Astrocyte of the cerebellum (primary cell): ENCODE measurements around the gene C4orf51.

Experiments
- DNase-seq: peaks from one replicate; pipeline ENCODE4 v3.0.0-alpha.2; 2011; ENCODE audit warnings: low read depth
- H3K4me3 ChIP-seq: 2 replicates; pipeline ENCODE4 v1.5.1; 2011; ENCODE audit warnings: mild to moderate bottlenecking, low read depth, low read length, moderate library complexity
- in situ Hi-C: cut with HindIII; loops from 2 replicates; pipeline ENCODE4 v1.10.0; 2017; ENCODE audit warnings: low sequenced_read_pairs
- TF ChIP-seq, protein P1 (sequence below): IDR thresholded peaks from 2 replicates; pipeline ENCODE4 v1.5.1; 2012; ENCODE audit warnings: low read length, low read depth, moderate library complexity, mild to moderate bottlenecking; ENCODE audit errors: missing control alignments

Gene C4orf51

DNA sequence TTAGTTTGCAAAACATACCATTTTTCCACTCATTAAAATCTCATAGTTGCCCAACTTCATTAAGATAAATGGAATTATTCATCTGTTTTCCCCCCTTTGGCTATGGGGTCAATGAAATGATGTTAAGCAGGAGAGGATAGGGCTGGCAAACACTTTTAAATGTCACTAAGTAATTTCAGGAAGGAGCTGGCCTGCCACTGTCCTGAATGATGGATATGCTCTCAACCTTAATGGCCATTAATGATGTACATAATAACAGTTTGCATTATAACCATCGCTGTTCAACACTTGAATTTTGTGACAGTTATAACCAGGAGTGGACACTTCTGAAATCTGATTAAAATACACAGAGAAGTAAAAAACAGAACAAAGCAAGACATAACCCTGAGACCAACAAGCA is 77.2 kb downstream of the C4orf51 start:
- in situ Hi-C loops = no loop called here
- no peak overlapping the region for H3K4me3 ChIP-seq
- TF ChIP-seq, protein P1, sequence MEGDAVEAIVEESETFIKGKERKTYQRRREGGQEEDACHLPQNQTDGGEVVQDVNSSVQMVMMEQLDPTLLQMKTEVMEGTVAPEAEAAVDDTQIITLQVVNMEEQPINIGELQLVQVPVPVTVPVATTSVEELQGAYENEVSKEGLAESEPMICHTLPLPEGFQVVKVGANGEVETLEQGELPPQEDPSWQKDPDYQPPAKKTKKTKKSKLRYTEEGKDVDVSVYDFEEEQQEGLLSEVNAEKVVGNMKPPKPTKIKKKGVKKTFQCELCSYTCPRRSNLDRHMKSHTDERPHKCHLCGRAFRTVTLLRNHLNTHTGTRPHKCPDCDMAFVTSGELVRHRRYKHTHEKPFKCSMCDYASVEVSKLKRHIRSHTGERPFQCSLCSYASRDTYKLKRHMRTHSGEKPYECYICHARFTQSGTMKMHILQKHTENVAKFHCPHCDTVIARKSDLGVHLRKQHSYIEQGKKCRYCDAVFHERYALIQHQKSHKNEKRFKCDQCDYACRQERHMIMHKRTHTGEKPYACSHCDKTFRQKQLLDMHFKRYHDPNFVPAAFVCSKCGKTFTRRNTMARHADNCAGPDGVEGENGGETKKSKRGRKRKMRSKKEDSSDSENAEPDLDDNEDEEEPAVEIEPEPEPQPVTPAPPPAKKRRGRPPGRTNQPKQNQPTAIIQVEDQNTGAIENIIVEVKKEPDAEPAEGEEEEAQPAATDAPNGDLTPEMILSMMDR = no peak
- DNase-seq = no peak

DNA sequence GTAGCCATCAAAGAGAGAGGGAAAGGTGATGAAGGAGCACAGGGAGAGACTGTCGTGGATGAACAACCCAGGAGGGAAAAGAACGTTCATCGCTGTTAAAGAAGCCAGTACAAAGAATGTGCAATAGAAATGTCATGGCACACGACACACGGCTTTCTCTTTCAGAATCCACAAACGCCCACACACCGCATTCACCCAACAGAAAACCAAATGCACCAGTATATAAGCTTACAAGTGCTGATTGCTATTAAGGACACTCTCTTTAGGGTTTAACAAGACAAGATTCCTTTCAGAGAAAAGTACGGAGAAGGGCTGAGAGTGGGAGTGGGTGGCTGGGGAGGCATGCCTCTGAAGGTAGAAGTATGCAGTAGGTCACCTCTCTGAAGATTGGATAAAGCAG is 80.2 kb downstream of the C4orf51 start:
- TF ChIP-seq, protein P1 = no peak
- in situ Hi-C loops = no loop called here
- no peak overlapping the region for H3K4me3 ChIP-seq
- no peak for DNase-seq

DNA sequence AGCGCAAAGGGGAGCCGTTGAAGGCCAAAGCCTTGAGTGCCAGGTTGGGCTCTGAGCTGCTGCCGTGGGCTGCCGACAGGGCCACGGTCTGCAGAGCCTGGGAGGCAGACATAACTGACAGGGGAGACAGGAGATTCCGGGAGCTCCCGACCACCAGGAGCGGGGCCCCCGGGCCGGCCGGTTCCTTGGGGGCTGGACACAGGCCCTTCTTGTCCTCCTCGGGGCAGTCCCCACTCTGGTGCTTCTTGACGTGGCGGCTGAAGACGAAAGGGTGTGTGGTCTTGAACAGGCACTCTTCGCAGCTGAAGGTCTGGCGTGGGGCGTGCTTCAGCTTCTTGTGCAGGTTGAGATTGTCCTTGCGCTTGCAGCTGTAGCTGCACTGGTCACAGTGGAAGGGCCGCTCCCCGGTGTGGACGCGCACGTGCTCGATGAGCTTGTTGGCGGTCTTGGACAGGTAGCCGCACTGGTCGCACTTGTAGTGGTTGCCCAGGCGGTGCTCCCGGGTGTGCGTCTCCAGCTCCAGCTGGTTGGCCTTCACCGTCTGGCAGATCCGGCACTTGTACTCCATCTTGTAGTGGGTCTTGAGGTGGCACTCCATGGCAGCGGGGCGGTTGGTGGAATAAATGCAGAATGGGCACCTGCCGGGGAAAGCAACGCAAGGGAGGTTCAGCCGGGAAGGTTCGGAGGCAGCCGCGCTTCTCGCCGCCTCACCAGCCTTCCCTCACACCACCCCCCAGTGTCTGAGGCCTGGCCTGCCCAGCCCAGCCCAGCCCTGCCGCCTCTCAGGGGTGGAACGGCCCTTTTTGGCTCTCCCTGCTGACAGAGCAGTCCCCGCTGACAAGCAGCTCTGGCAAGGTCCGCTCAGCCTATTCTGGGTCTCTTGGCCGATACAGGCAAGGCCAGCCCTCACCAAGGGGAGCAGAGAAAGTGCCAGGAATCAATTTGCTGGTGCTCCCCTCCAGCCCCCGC is 81.3 kb downstream of the C4orf51 start:
- TF ChIP-seq, protein P1 = no peak
- in situ Hi-C loops = no loop called here
- no peak overlapping the region for H3K4me3 ChIP-seq
- no peak for DNase-seq

DNA sequence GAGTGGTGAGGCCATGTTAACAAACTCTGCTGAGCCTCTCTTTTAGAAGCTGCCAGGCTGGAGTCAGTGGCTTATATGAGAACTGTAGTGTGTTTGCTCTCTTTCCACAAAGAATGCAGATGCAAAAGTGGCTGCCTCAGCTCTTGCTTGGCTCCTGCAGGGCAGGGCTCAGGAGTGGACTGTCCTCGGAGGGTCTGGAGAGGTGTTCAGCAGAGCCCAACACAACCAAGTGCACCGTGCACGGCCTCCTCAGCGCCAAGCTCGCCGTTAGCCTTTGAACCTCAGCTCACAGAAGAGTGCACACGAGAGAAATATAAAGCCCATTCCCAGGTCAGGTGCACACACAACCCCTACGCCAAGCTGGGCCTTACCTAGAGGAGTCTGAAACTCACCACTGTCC is 82.8 kb downstream of the C4orf51 start:
- in situ Hi-C loops = no loop called here
- TF ChIP-seq, protein P1 = no peak
- no peak for DNase-seq
- H3K4me3 ChIP-seq = no peak overlapping the region

DNA sequence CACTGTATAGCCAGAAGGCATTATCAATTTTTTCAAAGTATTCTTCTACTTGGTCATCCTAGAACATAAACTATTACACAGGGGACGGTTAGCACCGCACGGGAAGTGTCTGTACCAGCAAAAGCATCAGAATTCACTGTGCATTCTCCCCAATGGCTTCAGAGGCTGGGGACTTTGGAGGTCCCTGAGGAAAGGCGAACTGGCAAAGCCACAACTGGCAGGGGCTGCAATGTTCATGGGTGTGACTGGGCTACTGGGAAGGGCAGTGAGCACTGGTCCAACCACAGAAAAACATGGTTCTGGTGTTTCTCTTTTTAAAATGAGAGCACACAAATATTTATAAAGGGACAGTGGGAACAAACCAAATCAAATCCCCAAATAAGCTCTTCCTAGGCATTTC is 83.5 kb downstream of the C4orf51 start:
- TF ChIP-seq, protein P1 = no peak
- in situ Hi-C loops = no loop called here
- no peak for DNase-seq
- no peak overlapping the region for H3K4me3 ChIP-seq

DNA sequence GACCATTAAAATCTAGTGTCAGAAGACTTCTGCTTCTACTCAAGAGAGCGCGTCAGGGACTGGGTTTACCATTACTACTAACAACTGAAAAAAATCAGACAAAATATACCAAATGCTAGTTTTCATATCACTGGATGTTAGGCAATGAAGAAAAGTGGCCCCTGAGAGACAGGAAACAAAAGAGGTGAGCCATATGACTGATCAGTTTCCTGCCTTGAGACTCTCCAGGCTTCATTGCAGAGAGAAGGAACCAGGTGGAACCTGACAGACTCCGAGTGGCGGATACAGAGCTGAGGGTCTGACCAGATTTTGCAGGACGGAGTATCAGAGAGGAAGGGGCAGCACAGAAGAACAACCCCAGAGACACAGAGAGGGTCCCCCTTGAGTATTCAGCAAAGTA is 86.3 kb downstream of the C4orf51 start:
- no peak overlapping the region for H3K4me3 ChIP-seq
- TF ChIP-seq, protein P1 = no peak
- in situ Hi-C loops = no loop called here
- DNase-seq = no peak
